Measurements from ENCODE around the gene ASPHD2. TPM values are rescaled to one million over a fixed set of nuclear protein-coding genes. Genes with fewer than 3 reads are reported as not detected.
A peak's percentile ranks its signal among the peaks of the same experiment; 100 is the strongest.

ASPHD2 gene
- total and polyA plus RNA-seq, 8 donors, result 0.45 to 48.4 (median 3.9) TPM

- Histone ChIP-seq H3K4me1 (peaks cover 0 to 13% (median 0%) of the 10 kb centered on the region in 4 donors), H3K27ac (no peak overlapping the region), H3K4me3 (no peak overlapping the region), H3K9me3 (no peaks in the 10 kb centered on the region), H3K36me3 (peaks cover 27 to 56% (median 48%) of the 10 kb centered on the region in 4 donors), H3K27me3 (no peaks in the 10 kb centered on the region)
- 83 to 88% (median 86%) methylated on average over 9 of the region's 9 CpGs for WGBS, 5 donors
- no peak for TF ChIP-seq CTCF (IDR thresholded peaks at IDR 0.05)
- no peak for TF ChIP-seq POLR2A (IDR thresholded peaks at IDR 0.05)
- TF ChIP-seq EP300 (IDR thresholded peaks at IDR 0.05), result no peak
- TF ChIP-seq POLR2AphosphoS5 (IDR thresholded peaks at IDR 0.05), result no peak
- intact Hi-C loops (cut with DNase I; ENCODE audit: low total_unique reads), result no loop called here
- no peak for DNase-seq
These were observed 21.6 kb downstream of the ASPHD2 start for GRCh38 chr22:26450453-26451185.

- Histone ChIP-seq H3K36me3 (peaks cover 39 to 71% (median 66%) of the 10 kb centered on the region in 4 donors), H3K4me1 (peaks cover 0 to 8% (median 0%) of the 10 kb centered on the region in 4 donors), H3K4me3 (no peak overlapping the region), H3K27ac (no peak overlapping the region), H3K9me3 (no peaks in the 10 kb centered on the region), H3K27me3 (no peaks in the 10 kb centered on the region)
- DNase-seq, result peak in 1 of 2 donors; percentile 22
- intact Hi-C loops (cut with DNase I; ENCODE audit: low total_unique reads), result no loop called here
- no peak for TF ChIP-seq POLR2AphosphoS5 (IDR thresholded peaks at IDR 0.05)
- TF ChIP-seq POLR2A (IDR thresholded peaks at IDR 0.05), result no peak
- TF ChIP-seq EP300 (IDR thresholded peaks at IDR 0.05), result no peak
- TF ChIP-seq CTCF (IDR thresholded peaks at IDR 0.05), result no peak
- 89 to 95% (median 93%) methylated on average over 23 of the region's 23 CpGs for WGBS, 5 donors
These were observed 23.4 kb downstream of the ASPHD2 start for GRCh38 chr22:26452236-26453016.

- H3K27me3 ChIP-seq, result no peaks in the 10 kb centered on the region
- no peak for DNase-seq
- H3K4me3 ChIP-seq, result no peak overlapping the region
- peaks cover 47 to 79% (median 74%) of the 10 kb centered on the region in 4 donors for H3K36me3 ChIP-seq
- WGBS, 5 donors, result 91 to 95% (median 93%) methylated on average over 9 of the region's 9 CpGs
- intact Hi-C loops (cut with DNase I; ENCODE audit: low total_unique reads), result no loop called here
- H3K9me3 ChIP-seq, result no peaks in the 10 kb centered on the region
- TF ChIP-seq EP300 (IDR thresholded peaks at IDR 0.05) (no peak), POLR2A (IDR thresholded peaks at IDR 0.05) (no peak)
- H3K27ac ChIP-seq, result no peak overlapping the region
- peaks cover 0 to under 1% (median 0%) of the 10 kb centered on the region in 4 donors for H3K4me1 ChIP-seq
These were observed 24.2 kb downstream of the ASPHD2 start for GRCh38 chr22:26453216-26453615.

- intact Hi-C loops (cut with DNase I; ENCODE audit: low total_unique reads), result no loop called here
- H3K4me3 ChIP-seq, result no peak overlapping the region
- H3K27me3 ChIP-seq, result no peaks in the 10 kb centered on the region
- H3K27ac ChIP-seq, result no peak overlapping the region
- 73 to 87% (median 80%) methylated on average over 5 of the region's 5 CpGs for WGBS, 5 donors
- no peak for DNase-seq
- TF ChIP-seq EP300 (IDR thresholded peaks at IDR 0.05) (no peak), POLR2AphosphoS5 (IDR thresholded peaks at IDR 0.05) (no peak), POLR2A (IDR thresholded peaks at IDR 0.05) (no peak), CTCF (IDR thresholded peaks at IDR 0.05) (no peak)
- H3K4me1 ChIP-seq, result no peaks in the 10 kb centered on the region
- H3K36me3 ChIP-seq, result peaks cover 50 to 86% (median 81%) of the 10 kb centered on the region in 4 donors
- H3K9me3 ChIP-seq, result no peaks in the 10 kb centered on the region
These were observed 24.9 kb downstream of the ASPHD2 start for GRCh38 chr22:26453812-26454500.
